GM23248 (cell line): ENCODE measurements around the gene COL17A1. TPM values are rescaled to one million over a fixed set of nuclear protein-coding genes. Genes with fewer than 3 reads are reported as not detected.

Experiments
- DNase-seq: peaks from one replicate; pipeline ENCODE4 v3.0.0-alpha.2; 2015
- H2AFZ ChIP-seq: fragments of 200-600 bp; sonication (generic); 2 replicates; pipeline ENCODE4 v1.6.1; 2016; ENCODE audit warnings: antibody characterized with exemption
- H3F3A ChIP-seq: fragments of 200-600 bp; sonication (generic); 2 replicates; pipeline ENCODE4 v1.6.1; 2016; ENCODE audit warnings: mild to moderate bottlenecking, antibody characterized with exemption, mixed run types; ENCODE audit not compliant: insufficient read depth
- H3K27ac ChIP-seq: fragments of 200-600 bp; sonication (generic); 2 replicates; pipeline ENCODE4 v1.5.1; 2016; ENCODE audit warnings: mild to moderate bottlenecking
- H3K27me3 ChIP-seq: fragments of 200-600 bp; sonication (generic); replicated peaks from 2 replicates; pipeline ENCODE4 v1.6.1; 2016; ENCODE audit warnings: mild to moderate bottlenecking; ENCODE audit not compliant: insufficient read depth
- H3K36me3 ChIP-seq: fragments of 200-600 bp; sonication (generic); 2 replicates; pipeline ENCODE4 v1.6.1; 2016; ENCODE audit warnings: low read depth, mild to moderate bottlenecking
- H3K4me1 ChIP-seq: fragments of 200-600 bp; sonication (generic); 2 replicates; pipeline ENCODE4 v1.6.1; 2016; ENCODE audit warnings: mild to moderate bottlenecking; ENCODE audit not compliant: insufficient read depth
- H3K4me2 ChIP-seq: fragments of 200-600 bp; sonication (generic); one replicate; pipeline ENCODE4 v1.6.1; 2016; ENCODE audit warnings: mild to moderate bottlenecking; ENCODE audit not compliant: unreplicated experiment
- H3K4me3 ChIP-seq: fragments of 200-600 bp; sonication (generic); 2 replicates; pipeline ENCODE4 v1.5.1; 2016; ENCODE audit warnings: mild to moderate bottlenecking
- H3K79me2 ChIP-seq: fragments of 200-600 bp; sonication (generic); 2 replicates; pipeline ENCODE4 v1.6.1; 2016; ENCODE audit warnings: mild to moderate bottlenecking; ENCODE audit not compliant: insufficient read depth
- H3K9ac ChIP-seq: fragments of 200-600 bp; sonication (generic); 2 replicates; pipeline ENCODE4 v1.6.1; 2016; ENCODE audit warnings: mild to moderate bottlenecking
- H3K9me2 ChIP-seq: fragments of 200-600 bp; sonication (generic); 2 replicates; pipeline ENCODE4 v1.6.1; 2016; ENCODE audit warnings: mixed run types, mild to moderate bottlenecking, moderate library complexity; ENCODE audit not compliant: insufficient read depth
- H3K9me3 ChIP-seq: fragments of 200-600 bp; sonication (generic); one replicate; pipeline ENCODE4 v1.6.1; 2017; ENCODE audit warnings: low read depth
- H4K20me1 ChIP-seq: fragments of 200-600 bp; sonication (generic); 2 replicates; pipeline ENCODE4 v1.6.0; 2016; ENCODE audit not compliant: insufficient read depth
- EZH2 ChIP-seq: fragments of 200-600 bp; sonication (generic); IDR thresholded peaks from 2 replicates; pipeline ENCODE4 v1.6.1; 2018; ENCODE audit warnings: antibody characterized with exemption, mild to moderate bottlenecking; ENCODE audit not compliant: insufficient read depth, poor library complexity, severe bottlenecking
- EZH2phosphoT487 ChIP-seq: fragments of 200-600 bp; sonication (generic); IDR thresholded peaks from 2 replicates; pipeline ENCODE4 v1.6.1; 2018; ENCODE audit warnings: antibody characterized with exemption, moderate library complexity, mild to moderate bottlenecking, low read depth; ENCODE audit not compliant: insufficient read depth
- WGBS, 2 experiments: methylation state at CpG; one replicate each; pipeline ENCODE4 v1.1.6; 2015 to 2017; ENCODE audit warnings: low lambda C conversion rate in 2 of 2, low coverage in 1 of 2; ENCODE audit errors: missing lambda C conversion rate in 2 of 2; 5-methylcytosine and 5-hydroxymethylcytosine counted together
- in situ Hi-C: fragments of 300-500 bp; cut with MboI; formaldehyde crosslinking; loops from 2 replicates; pipeline ENCODE4 v1.15.0; 2020
- polyA plus RNA-seq: library from polyadenylated mRNA; unstranded; fragments of >200 nt; fragmentation: Nextera tagmentation; extraction: Ambion mirVana; gene quantifications from 2 replicates; pipeline ENCODE4 v1.2.1, GENCODE V29; 2016
- total RNA-seq: library from RNA; depleted of rRNA; stranded (reverse); fragments of >200 nt; shearing (Covaris generic); gene quantifications from 2 replicates; pipeline ENCODE4 v1.2.3, GENCODE V29; 2014

Gene COL17A1
- total and polyA plus RNA-seq, 2 experiments from 2014 or later: 0.51 TPM; not detected in 1

- H3K4me3 ChIP-seq: no peak overlapping the region
- peaks cover 10% of the 10 kb centered on the region for H3F3A ChIP-seq
- no peaks in the 10 kb centered on the region for H4K20me1 ChIP-seq
- H2AFZ ChIP-seq: no peak overlapping the region
- 0 out of 2 replicates have a peak, but pooled peaks cover 4% of the 10 kb centered on the region for H3K27me3 ChIP-seq
- peaks cover 21% of the 10 kb centered on the region for H3K4me1 ChIP-seq
- WGBS, 2 experiments: 87% methylated on average over 14 of the region's 14 CpGs
- no peak overlapping the region for H3K9ac ChIP-seq
- no peaks in the 10 kb centered on the region for H3K9me2 ChIP-seq
- DNase-seq: no peak
- no peaks in the 10 kb centered on the region for H3K9me3 ChIP-seq
- TF ChIP-seq EZH2phosphoT487 (no peak), EZH2 (no peak)
- H3K27ac ChIP-seq: no peak overlapping the region
- H3K79me2 ChIP-seq: no peaks in the 10 kb centered on the region
- no peak overlapping the region for H3K4me2 ChIP-seq
- in situ Hi-C loops: no loop called here
- H3K36me3 ChIP-seq: no peaks in the 10 kb centered on the region
Measured at GRCh38 chr10:104056619-104057273, 28.9 kb downstream of the COL17A1 start.

DNA sequence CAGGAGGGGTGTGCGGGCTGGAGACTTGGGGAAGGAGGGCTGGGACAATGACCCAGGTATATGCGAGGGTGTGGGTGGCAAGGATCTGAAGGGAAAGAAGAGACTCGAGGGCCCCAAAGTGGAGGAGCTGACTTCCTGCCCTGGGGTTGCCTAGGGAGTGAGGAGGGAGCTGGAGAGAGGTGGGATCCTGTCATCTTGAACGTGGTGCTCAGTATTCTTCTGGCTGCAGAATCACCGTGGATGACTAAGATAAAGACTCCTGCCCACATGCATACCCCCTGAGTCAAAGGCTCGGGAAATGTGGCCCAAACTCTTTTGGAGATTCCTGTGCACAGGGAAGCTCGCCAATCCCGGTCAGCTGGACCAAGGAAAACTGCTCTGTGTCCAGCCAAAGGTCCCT lies 31.2 kb downstream of the COL17A1 start:
- Histone ChIP-seq H4K20me1 (no peaks in the 10 kb centered on the region), H3K9me3 (no peaks in the 10 kb centered on the region), H3F3A (peaks cover 10% of the 10 kb centered on the region), H3K36me3 (no peaks in the 10 kb centered on the region), H2AFZ (no peak overlapping the region), H3K79me2 (no peaks in the 10 kb centered on the region), H3K27me3 (no peaks in the 10 kb centered on the region), H3K4me2 (peak overlapping the region; percentile 33), H3K27ac (peak overlapping the region; percentile 13; the same call in 1 of the 2 replicates), H3K4me1 (peaks cover 31% of the 10 kb centered on the region), H3K9me2 (no peaks in the 10 kb centered on the region), H3K9ac (no peak overlapping the region), H3K4me3 (no peak overlapping the region)
- peak; percentile 88 for DNase-seq
- TF ChIP-seq EZH2: no peak
- TF ChIP-seq EZH2phosphoT487: no peak
- WGBS, 2 experiments: 19 to 24% methylated on average over 8 of the region's 8 CpGs
- in situ Hi-C loops: no loop called here

DNA sequence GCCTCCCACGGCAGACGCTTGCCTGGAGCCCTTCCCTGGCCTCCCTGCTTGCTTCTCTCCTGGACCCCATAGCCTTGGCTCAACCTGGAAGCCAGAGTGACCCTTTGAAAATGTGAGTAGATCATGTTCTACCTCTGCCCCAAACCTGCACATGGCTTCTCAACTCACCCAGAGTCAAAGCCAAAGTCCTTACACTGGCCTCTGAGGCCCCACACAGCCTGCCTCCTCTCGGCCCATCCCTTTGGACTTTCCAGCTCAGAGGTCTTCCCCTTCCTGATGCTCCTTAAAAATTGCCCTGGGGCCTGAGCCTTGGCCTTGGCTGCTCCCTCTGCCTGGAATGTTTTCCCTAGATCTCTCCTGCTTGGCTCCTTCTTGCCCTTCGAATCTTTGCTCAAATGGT lies 32.5 kb downstream of the COL17A1 start:
- H3K9me2 ChIP-seq: no peaks in the 10 kb centered on the region
- H3K9ac ChIP-seq: no peak overlapping the region
- no peak overlapping the region for H2AFZ ChIP-seq
- DNase-seq: no peak
- no peak overlapping the region for H3K4me2 ChIP-seq
- in situ Hi-C loops: no loop called here
- TF ChIP-seq EZH2phosphoT487 (no peak), EZH2 (no peak)
- peaks cover 10% of the 10 kb centered on the region for H3F3A ChIP-seq
- no peaks in the 10 kb centered on the region for H4K20me1 ChIP-seq
- no peaks in the 10 kb centered on the region for H3K79me2 ChIP-seq
- no peak overlapping the region for H3K4me3 ChIP-seq
- no peaks in the 10 kb centered on the region for H3K36me3 ChIP-seq
- no peaks in the 10 kb centered on the region for H3K9me3 ChIP-seq
- peaks cover 36% of the 10 kb centered on the region for H3K4me1 ChIP-seq
- H3K27me3 ChIP-seq: no peaks in the 10 kb centered on the region
- 99 to 100% methylated on average over 4 of the region's 4 CpGs for WGBS, 2 experiments
- no peak overlapping the region for H3K27ac ChIP-seq

- Histone ChIP-seq H3K27me3 (no peaks in the 10 kb centered on the region), H3K9me2 (no peaks in the 10 kb centered on the region), H3K36me3 (no peaks in the 10 kb centered on the region), H3K4me2 (no peak overlapping the region), H3K9me3 (no peaks in the 10 kb centered on the region), H3K4me3 (no peak overlapping the region), H3K79me2 (no peaks in the 10 kb centered on the region), H3F3A (peaks cover 10% of the 10 kb centered on the region), H3K27ac (no peak overlapping the region), H3K9ac (no peak overlapping the region), H3K4me1 (peaks cover 36% of the 10 kb centered on the region), H2AFZ (no peak overlapping the region), H4K20me1 (no peaks in the 10 kb centered on the region)
- TF ChIP-seq EZH2 (no peak), EZH2phosphoT487 (no peak)
- in situ Hi-C loops: no loop called here
- no peak for DNase-seq
- 89 to 93% methylated on average over 2 of the region's 2 CpGs for WGBS, 2 experiments
Measured at GRCh38 chr10:104052431-104052830, 33.2 kb downstream of the COL17A1 start.
